Liver (tissue), 3 donors: ENCODE results near the gene PDILT.

Experiments
- CTCF ChIP-seq: fragments of 150-350 bp; IDR thresholded peaks from 2 replicates; pipeline ENCODE4 v1.5.1; 2017; ENCODE audit warnings: improper control_type of control experiment, low read depth, low read length; ENCODE audit not compliant: missing input control
- EGR1 ChIP-seq, 2 donors: IDR thresholded peaks; 2 replicates each; pipeline ENCODE4 v1.6.1; 2016 to 2018; ENCODE audit warnings: antibody characterized with exemption in 2 of 2, low read depth in 2 of 2
- FOXA1 ChIP-seq: IDR thresholded peaks from 2 replicates; pipeline ENCODE4 v1.6.1; 2016; ENCODE audit warnings: antibody characterized with exemption
- FOXA2 ChIP-seq: IDR thresholded peaks from 2 replicates; pipeline ENCODE4 v1.6.1; 2016; ENCODE audit warnings: antibody characterized with exemption
- GABPA ChIP-seq, 2 donors: IDR thresholded peaks in 1 of 2; conservative IDR thresholded peaks in 1 of 2; 2 replicates each; pipeline ENCODE4 v1.6.1; 2016; ENCODE audit warnings: antibody characterized with exemption in 2 of 2, mild to moderate bottlenecking in 1 of 2, moderate library complexity in 1 of 2
- JUND ChIP-seq, 2 donors: IDR thresholded peaks; 2 replicates each; pipeline ENCODE4 v1.6.1; 2016; ENCODE audit warnings: antibody characterized with exemption in 2 of 2
- NR2F2 ChIP-seq: IDR thresholded peaks from 2 replicates; pipeline ENCODE4 v1.6.1; 2016; ENCODE audit warnings: antibody characterized with exemption
- RAD21 ChIP-seq, 2 donors: IDR thresholded peaks; 2 replicates each; pipeline ENCODE4 v1.6.1; 2016; ENCODE audit warnings: antibody characterized with exemption in 2 of 2, mild to moderate bottlenecking in 2 of 2
- REST ChIP-seq: IDR thresholded peaks from 2 replicates; pipeline ENCODE4 v1.6.1; 2016; ENCODE audit warnings: antibody characterized with exemption, mild to moderate bottlenecking
- RXRA ChIP-seq, 2 donors: IDR thresholded peaks; 2 replicates each; pipeline ENCODE4 v1.6.1; 2017 to 2018; ENCODE audit warnings: antibody characterized with exemption in 2 of 2, mild to moderate bottlenecking in 1 of 2
- SP1 ChIP-seq: IDR thresholded peaks from 2 replicates; pipeline ENCODE4 v1.6.1; 2018; ENCODE audit warnings: antibody characterized with exemption, mild to moderate bottlenecking
- TAF1 ChIP-seq: conservative IDR thresholded peaks from 2 replicates; pipeline ENCODE4 v1.6.1; 2016; ENCODE audit warnings: antibody characterized with exemption, mild to moderate bottlenecking
- YY1 ChIP-seq: IDR thresholded peaks from 2 replicates; pipeline ENCODE4 v1.6.1; 2016; ENCODE audit warnings: antibody characterized with exemption, mild to moderate bottlenecking
- donor health status: healthy.
- donor health status: healthy.

- TF ChIP-seq CTCF (peak; percentile 38), RAD21 (IDR thresholded peaks at IDR 0.05) (peak; percentile 65 to 79), TAF1 (no peak), REST (no peak), YY1 (no peak), EGR1 (IDR thresholded peaks at IDR 0.05; ENCODE audit: low read depth in 2 of 2) (no peak), SP1 (no peak), GABPA (IDR thresholded peaks at IDR 0.05 in 1 of 2, conservative IDR thresholded peaks at IDR 0.05 in 1 of 2) (no peak), FOXA2 (no peak), RXRA (IDR thresholded peaks at IDR 0.05) (no peak), JUND (IDR thresholded peaks at IDR 0.05) (no peak), NR2F2 (no peak), FOXA1 (no peak)
Measured at GRCh38 chr16:20348365-20349185, 56.0 kb downstream of the PDILT start.
